AG09309 (cell line): ENCODE data around the gene DNM3.

Source experiments
- DNase-seq: peaks from one replicate; pipeline ENCODE4 v3.0.0-alpha.2; 2010; ENCODE audit warnings: low read depth
- H3K4me3 ChIP-seq: 2 replicates; pipeline ENCODE4 v1.5.1; 2011; ENCODE audit warnings: mild to moderate bottlenecking, low read depth, low read length, moderate library complexity; ENCODE audit not compliant: control insufficient read depth
- CTCF ChIP-seq: IDR thresholded peaks from 2 replicates; pipeline ENCODE4 v1.5.1; 2011; ENCODE audit warnings: mild to moderate bottlenecking, low read depth, low read length, inconsistent platforms; ENCODE audit not compliant: insufficient read depth, control insufficient read depth; ENCODE audit errors: missing control alignments

The DNM3 gene

GRCh38 chr1:172446547-172446946 lies 605.2 kb downstream of the DNM3 start:
- H3K4me3 ChIP-seq, result no peak overlapping the region
- DNase-seq, result no peak
- no peak for TF ChIP-seq CTCF

- no peak for TF ChIP-seq CTCF
- DNase-seq, result no peak
These were observed 606.3 kb downstream of the DNM3 start for GRCh38 chr1:172447641-172448040.

GRCh38 chr1:172448995-172449584 lies 607.8 kb downstream of the DNM3 start:
- no peak overlapping the region for H3K4me3 ChIP-seq
- DNase-seq, result no peak

More at GRCh38 chr1:172447641-172448040, 606.3 kb downstream of the DNM3 start:
- H3K4me3 ChIP-seq, result no peak overlapping the region

GRCh38 chr1:172449585-172450523 lies 608.6 kb downstream of the DNM3 start:
- no peak for DNase-seq
- peak; percentile 90 for TF ChIP-seq CTCF
- no peak overlapping the region for H3K4me3 ChIP-seq

More at GRCh38 chr1:172448995-172449584, 607.8 kb downstream of the DNM3 start:
- TF ChIP-seq CTCF, result no peak

GRCh38 chr1:172450524-172450885 lies 609.2 kb downstream of the DNM3 start:
- no peak overlapping the region for H3K4me3 ChIP-seq
- no peak for TF ChIP-seq CTCF
- no peak for DNase-seq

- no peak for DNase-seq
- no peak for TF ChIP-seq CTCF
- H3K4me3 ChIP-seq, result no peak overlapping the region
These were observed 609.7 kb downstream of the DNM3 start for GRCh38 chr1:172451002-172451443.
